ENCODE measurements around the gene CD101.

CD101 gene

DNA sequence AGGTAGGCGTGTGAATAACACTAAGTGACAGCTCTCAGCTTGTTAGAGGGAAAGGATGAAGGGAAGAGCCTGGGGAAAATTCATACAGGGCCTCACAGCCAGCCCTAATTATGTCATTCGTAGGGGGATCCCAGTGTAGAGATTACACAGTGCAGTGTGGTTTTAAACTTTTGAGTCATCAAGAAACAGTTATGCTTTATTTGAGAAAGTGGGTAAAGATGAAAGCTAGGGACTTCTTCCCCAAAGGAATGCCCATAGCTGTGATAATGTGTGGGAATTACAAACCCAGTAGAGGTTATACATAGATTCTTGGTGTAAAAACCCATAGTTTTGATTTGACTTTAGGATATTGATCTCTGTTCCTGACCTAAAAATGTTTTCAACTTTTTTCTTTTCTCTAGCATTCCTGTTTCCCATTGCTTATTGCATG lies 60.4 kb downstream of the CD101 start:
- no peak overlapping the region for H3K4me3 ChIP-seq (ENCODE audit: control insufficient read depth, low read depth, low read length)
- peak; percentile 72 for DNase-seq (ENCODE audit: low read depth)
- TF ChIP-seq, protein P1, sequence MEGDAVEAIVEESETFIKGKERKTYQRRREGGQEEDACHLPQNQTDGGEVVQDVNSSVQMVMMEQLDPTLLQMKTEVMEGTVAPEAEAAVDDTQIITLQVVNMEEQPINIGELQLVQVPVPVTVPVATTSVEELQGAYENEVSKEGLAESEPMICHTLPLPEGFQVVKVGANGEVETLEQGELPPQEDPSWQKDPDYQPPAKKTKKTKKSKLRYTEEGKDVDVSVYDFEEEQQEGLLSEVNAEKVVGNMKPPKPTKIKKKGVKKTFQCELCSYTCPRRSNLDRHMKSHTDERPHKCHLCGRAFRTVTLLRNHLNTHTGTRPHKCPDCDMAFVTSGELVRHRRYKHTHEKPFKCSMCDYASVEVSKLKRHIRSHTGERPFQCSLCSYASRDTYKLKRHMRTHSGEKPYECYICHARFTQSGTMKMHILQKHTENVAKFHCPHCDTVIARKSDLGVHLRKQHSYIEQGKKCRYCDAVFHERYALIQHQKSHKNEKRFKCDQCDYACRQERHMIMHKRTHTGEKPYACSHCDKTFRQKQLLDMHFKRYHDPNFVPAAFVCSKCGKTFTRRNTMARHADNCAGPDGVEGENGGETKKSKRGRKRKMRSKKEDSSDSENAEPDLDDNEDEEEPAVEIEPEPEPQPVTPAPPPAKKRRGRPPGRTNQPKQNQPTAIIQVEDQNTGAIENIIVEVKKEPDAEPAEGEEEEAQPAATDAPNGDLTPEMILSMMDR (conservative IDR thresholded peaks at IDR 0.05; ENCODE audit: control insufficient read depth, insufficient read depth, low read depth, low read length): no peak

DNA sequence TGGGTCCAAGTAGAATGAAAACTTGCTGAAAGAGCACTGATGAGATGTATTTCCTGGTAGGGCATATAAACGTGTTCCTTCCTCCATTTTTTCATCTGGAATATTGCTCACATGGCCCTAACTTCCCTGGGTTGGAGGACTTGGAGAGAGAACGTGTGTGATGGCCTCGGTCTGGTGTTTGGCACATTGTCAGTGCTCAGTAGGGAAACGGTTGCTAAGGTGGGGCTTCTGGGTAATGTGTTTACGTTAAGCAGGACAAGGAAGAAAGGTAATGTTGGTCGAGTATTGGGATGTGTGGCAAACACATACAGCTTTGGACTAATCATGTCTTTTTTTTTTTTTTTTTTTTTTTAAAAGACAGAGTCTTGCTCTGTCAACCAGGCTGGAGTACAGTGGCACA lies 64.8 kb downstream of the CD101 start:
- TF ChIP-seq, protein P1 (conservative IDR thresholded peaks at IDR 0.05; ENCODE audit: control insufficient read depth, insufficient read depth, low read depth, low read length): no peak
- no peak overlapping the region for H3K4me3 ChIP-seq (ENCODE audit: control insufficient read depth, low read depth, low read length)
- no peak for DNase-seq (ENCODE audit: low read depth)

DNA sequence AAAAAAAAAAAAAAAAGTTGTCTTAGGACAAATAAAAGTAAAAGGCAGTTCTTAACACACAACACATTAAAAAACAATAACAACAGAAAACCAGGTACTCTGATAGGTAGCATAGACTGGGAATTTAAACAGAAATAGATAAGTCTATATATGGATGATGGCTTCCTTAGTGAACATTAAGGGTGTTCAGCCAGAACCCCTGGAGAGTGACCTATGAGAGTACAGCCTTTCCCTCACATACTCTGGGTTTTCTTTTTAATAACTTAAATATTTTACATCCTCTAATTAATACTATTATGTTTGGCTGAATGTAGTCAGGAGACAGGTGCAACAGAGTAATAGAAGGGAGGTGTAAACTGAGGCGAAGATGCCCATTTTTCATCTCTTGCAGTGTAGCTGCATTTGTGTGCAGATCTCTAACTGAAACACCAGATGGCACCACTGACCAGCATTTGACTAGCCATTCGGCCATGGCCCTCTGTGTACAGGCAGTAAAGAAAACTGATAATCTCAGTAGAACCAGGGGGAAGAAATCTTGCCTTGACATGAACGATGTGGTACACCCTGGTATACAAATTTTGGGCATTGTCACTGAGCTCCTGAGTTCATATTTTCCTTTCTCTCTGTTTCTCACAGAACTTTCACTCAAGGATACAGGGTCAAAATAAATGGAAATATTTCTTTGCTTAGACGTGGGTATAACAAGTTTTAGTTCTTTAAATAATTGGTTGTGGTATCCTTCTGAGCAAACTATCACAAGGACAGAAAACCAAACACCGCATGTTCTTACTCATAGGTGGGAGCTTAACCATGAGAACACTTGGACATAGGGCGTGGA lies 66.2 kb downstream of the CD101 start:
- TF ChIP-seq, protein P1 (conservative IDR thresholded peaks at IDR 0.05; ENCODE audit: control insufficient read depth, insufficient read depth, low read depth, low read length): peak; percentile 82
- no peak overlapping the region for H3K4me3 ChIP-seq (ENCODE audit: control insufficient read depth, low read depth, low read length)
- DNase-seq (ENCODE audit: low read depth): peak; percentile 70

DNA sequence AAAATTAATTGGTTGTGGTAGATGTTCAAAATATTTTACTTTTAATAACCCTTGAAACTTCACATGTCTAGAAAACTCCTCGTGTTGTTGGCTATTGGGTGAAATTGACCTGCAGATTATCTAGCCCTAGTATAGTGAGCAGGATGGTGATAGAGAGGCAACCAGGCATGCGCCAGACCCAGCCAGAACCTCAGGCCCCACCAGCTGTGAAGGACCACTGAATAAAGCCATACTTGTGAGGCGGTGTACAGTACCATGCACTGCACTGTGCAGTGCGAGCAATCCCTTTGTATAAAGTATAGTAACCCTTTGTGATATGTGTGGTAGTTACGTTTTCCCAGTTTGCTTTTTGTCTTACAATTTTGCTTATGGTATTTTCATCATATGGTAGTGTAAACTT lies 67.0 kb downstream of the CD101 start:
- no peak for DNase-seq (ENCODE audit: low read depth)
- H3K4me3 ChIP-seq (ENCODE audit: control insufficient read depth, low read depth, low read length): no peak overlapping the region
- TF ChIP-seq, protein P1 (conservative IDR thresholded peaks at IDR 0.05; ENCODE audit: control insufficient read depth, insufficient read depth, low read depth, low read length): no peak

DNA sequence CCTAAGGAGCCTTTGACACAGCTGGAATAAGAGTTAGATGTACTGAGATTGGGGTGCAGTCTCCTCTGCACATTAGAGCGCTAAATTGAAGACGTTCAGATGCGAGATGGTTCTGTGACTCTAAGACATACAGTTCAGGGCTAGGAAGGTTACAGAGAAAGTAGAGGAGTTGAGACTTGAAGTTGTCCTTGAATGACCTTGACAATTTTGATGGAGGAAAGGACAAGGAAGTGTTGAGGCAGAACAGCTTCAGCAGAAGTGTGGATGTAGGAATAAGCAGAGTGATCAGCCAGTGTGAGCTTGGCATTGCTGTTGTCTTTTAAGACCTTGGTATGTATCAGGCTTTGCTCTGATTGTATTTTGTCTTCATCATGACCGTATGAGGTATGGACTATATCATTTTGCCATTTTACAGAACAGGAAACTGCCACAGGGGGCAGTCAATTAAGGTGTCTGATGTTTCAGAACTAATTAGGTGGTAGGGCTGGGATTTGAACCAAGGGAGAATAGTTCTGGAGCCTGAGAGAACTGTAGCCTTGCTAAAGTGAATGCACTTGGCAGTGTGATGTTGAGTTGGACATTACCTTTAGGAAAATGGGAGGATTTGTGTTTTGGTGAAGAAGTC lies 67.8 kb downstream of the CD101 start:
- TF ChIP-seq, protein P1 (conservative IDR thresholded peaks at IDR 0.05; ENCODE audit: control insufficient read depth, insufficient read depth, low read depth, low read length): no peak
- DNase-seq (ENCODE audit: low read depth): no peak
- no peak overlapping the region for H3K4me3 ChIP-seq (ENCODE audit: control insufficient read depth, low read depth, low read length)

DNA sequence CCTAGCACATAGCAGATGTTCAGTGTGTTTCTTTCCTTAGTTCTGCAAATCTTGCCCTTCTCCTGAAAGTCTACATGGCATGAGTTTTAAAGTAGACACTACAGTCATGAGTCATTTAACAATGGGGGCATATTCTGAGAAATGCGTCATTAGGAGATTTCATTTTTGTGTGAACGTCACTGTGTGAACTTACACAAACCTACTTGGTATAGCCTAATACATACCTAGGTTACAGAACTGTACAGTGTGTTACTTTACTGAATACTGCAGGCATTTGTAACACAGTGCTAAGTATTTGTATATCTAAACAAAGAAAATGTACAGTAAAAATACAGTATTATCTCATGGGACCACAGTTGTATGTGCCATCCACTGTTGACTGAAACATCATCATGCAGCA lies 68.6 kb downstream of the CD101 start:
- TF ChIP-seq, protein P1 (conservative IDR thresholded peaks at IDR 0.05; ENCODE audit: control insufficient read depth, insufficient read depth, low read depth, low read length): no peak
- DNase-seq (ENCODE audit: low read depth): peak; percentile 36
- no peak overlapping the region for H3K4me3 ChIP-seq (ENCODE audit: control insufficient read depth, low read depth, low read length)

All from fibroblast of mammary gland (primary cell).